ENCODE results near the gene KRT86.

The KRT86 gene

DNA sequence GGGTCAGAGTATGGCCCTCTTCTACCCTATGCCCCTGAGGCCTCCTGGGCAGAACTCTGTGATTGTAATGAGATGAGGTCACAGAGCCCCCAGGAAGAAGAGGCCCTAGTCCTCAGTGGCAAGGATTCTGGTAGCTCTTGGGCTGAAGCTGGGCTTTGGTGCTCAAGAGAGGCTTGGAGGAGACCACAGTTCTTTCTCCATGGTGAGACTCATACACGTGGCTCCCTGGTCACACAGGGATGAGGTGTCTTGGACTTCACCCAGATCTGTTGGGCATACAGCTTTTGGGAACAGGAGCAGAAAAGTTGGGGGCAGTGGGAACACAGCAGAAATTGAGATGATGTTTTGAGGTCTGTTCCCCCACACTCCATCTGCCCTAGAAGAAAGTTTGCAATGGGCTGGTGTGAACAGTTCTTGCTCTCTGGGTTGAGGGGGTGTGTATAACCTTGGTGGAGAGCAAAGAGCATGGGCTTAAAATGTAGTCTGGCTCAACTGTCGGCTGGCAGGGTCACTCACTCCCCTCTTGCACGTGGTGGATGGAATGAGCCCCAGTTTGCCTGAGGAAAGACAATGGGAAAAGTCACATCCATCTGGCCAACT is at the start of gene KRT86:
KRT86 (plus strand) TSS at position 125 of the 600 bp plus-strand sequence. CDS start 27,272 bp downstream, outside the sequence.
- DNase-seq = no peak

- DNase-seq = no peak
Measured at GRCh38 chr12:52225752-52226151, 48.7 kb upstream of the KRT86 start.

- DNase-seq = no peak
Measured at GRCh38 chr12:52226446-52226845, 48.0 kb upstream of the KRT86 start.

DNA sequence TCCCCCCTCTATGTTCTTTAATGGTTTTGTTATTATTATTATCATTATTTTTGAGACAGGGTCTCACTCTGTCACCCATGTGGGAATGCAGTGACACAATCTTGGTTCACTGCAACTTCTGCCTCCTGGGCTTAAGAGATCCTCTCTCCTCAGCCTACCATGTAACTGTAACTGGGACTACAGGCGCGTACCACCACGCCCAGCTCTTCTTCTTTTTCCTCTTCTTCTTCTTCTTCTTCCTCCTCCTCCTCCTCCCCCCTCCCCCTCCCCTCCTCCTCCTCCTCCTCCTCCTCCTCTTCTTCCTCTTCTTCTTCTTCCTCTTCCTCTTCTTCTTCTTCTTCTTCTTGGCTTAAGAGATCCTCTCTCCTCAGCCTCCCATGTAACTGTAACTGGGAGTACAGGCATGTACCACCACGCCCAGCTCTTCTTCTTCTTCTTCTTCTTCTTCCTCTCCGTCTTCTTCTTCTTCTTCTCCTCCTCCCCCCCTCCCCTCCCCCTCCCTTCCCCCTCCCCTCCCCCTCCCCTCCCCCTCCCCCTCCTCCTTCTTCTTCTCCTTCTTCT is 46.8 kb upstream of the KRT86 start:
- no peak for DNase-seq

DNA sequence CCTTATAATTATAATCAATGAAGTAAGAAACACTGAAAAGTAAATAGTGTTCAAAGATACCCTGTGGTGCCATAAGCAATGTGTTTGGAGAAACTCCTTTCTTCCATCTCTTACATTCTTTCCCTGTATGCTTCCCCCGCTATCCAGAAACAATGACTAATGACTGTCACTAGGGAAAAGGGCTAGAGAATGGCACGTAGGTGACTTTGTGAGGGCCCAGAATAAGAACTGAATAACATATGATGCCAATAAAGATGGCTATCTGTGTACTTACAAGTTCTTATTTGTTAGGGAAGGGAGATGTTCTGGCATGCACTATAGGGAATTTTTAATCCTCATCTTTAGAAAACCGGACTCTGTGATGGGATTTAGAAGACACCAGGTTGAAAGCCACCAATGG is 46.1 kb upstream of the KRT86 start:
- no peak for DNase-seq

DNA sequence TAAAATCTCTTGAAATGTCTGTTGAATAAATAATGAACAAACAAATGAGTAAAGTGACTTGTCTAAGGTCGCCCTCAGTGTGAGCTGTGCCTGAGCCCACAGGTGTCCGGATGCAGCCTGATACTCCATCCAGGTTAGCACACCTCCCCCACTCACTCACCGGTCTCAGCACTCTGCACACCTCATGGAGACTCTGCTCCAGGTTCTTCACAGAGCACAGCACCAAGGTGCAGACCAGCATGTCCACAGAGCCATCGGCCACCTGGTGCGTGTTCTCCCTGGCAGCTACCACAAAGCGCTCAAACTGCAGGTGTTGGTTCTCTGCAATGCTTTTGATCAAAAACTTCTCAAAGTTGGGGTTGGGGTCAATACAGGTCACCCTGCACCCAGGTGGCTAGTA is 45.5 kb upstream of the KRT86 start:
- no peak for DNase-seq

- no peak for DNase-seq
Measured at GRCh38 chr12:52229836-52230343, 44.6 kb upstream of the KRT86 start.

GRCh38 chr12:52230364-52231281 is 43.8 kb upstream of the KRT86 start:
- no peak for DNase-seq

DNA sequence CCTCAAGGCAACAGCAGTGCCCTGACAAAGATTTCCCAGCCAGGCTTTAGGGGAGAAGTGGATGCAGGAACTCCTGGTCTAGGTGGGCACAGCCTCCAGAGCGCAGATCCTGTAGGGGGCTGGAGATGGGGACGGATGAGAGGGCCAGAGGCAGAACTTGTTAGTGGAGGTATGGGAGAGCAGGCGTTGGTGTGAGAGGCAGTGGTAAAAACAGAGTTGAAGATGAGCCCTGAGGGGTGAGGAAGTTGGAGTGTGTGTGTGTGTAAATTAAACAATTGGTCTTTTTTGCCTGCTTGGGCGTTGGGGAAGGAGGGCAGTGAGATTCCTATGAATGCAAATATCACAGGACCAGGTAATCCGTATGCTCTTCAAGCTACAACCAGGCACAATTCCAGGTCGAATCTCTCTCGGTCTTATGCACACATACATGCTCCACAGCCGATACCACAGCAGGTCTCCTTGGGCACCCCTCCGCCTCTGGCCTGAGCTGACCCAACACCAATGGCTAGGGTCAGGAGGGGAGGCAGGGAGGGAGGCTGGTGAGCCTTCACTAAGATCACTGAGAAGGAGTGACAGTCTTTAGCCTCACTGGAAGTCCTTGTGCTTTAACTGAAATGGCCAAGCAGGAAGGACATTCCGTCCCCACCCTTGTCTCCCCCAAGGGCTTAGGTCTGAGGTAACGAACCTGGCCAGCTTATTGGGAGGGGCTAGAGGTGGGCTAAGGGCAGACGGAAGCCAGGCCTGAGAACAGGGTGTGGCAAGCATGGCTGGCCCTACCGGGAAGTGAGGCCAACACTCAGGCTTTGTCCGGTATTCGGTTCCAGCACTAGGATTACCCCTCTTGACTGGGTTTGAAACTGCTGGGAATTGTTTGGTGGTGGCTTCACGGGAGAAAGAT is 42.9 kb upstream of the KRT86 start:
- DNase-seq = no peak

- DNase-seq = no peak
Measured at GRCh38 chr12:52232203-52232673, 42.2 kb upstream of the KRT86 start.

GRCh38 chr12:52232674-52233461 is 41.6 kb upstream of the KRT86 start, which contains the start of gene KRT7:
KRT7 (plus strand) TSS chr12:52233243; CDS start chr12:52233297, 54 bp downstream.
- no peak for DNase-seq

DNA sequence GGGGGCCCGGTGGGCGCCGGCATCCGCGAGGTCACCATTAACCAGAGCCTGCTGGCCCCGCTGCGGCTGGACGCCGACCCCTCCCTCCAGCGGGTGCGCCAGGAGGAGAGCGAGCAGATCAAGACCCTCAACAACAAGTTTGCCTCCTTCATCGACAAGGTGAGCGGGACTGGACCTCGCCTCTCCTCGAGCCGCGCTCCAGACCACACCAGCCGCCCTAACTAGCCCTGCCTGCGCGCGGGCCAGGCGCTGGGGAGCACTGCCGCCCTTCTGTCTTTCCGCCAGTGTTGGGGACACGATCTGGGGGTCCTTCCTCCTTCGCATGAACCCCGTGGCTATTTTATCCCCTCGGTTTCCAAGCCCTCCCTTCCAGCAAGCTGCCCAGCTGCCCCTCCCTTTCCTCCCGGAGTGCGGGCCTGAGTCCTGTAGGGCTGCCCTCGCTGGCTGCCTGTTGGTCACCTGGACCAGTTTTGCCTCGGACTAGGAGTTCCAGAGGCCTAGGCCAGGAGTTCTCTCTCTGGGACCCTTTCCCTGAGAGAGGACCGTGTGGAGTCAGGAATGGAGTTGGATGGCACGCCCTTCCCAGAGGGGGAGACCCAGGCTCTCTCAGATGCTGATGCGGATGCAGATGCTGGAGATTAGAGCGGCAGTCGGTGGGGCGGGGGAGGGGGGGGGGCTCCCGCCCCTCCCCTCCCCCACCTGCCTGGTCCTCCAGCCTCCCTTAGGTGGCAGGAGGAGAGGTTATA is 40.8 kb upstream of the KRT86 start:
- DNase-seq = no peak

GRCh38 chr12:52234223-52234810 is 40.1 kb upstream of the KRT86 start:
- no peak for DNase-seq

GRCh38 chr12:52235001-52235764 is 39.3 kb upstream of the KRT86 start:
- DNase-seq = no peak

DNA sequence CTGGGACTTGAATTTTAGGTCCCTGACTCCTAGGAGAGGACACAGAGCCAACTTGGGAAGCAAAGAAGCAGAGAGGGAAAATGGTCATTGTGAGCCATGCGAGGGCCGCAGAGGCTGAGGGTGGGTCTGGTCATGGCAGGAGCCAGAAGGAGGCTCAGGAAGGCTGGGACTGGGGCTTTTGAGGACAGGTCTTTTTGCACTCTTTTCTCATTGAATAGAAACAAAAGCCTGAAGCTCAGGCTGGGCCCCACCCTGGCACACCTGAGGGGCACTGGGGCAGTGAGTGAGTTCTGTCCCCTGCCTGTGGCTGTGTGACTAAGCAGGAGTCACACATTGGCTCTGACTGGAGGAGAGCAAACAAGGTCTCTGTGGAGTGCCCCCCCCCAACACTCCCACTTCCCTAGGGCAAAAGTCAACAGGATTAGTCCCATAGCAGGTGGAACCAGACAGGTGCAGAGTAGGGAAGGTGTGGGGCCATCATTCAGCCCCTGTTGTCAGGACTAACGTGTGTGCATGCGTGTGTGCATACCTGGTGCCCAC is 38.6 kb upstream of the KRT86 start:
- DNase-seq = no peak

- no peak for DNase-seq
Measured at GRCh38 chr12:52236386-52237050, 37.9 kb upstream of the KRT86 start.

GRCh38 chr12:52238207-52238840 is 36.1 kb upstream of the KRT86 start:
- no peak for DNase-seq
